Measurements from ENCODE around the gene ZNF587.
"Not testable (repeated sequence)": the region's sequence is repeated elsewhere in the genome, so short reads cannot be mapped to it uniquely, and the experiment has no call there.

Gene ZNF587

GRCh38 chr19:57849666-57850473 lies at the start of gene ZNF587:
TSS of gene ZNF587 (plus strand) at chr19:57849859. CDS start at chr19:57850039, 180 bp downstream.
- Mint-ChIP-seq H3K36me3 (peaks cover 28% of the 10 kb centered on the region), H3K27ac (peak within 1 kb of the TSS; percentile 97), H3K4me3 (peak within 1 kb of the TSS; percentile 97), H3K4me1 (peaks cover 28% of the 10 kb centered on the region)
- H3K9me3 Mint-ChIP-seq, H3K27me3 Mint-ChIP-seq: not testable (repeated sequence)
- peak; percentile 99 for ATAC-seq

- ATAC-seq: no peak
- H3K36me3 Mint-ChIP-seq: peaks cover 30% of the 10 kb centered on the region
- H3K4me3 Mint-ChIP-seq: no peak overlapping the region
- H3K27ac Mint-ChIP-seq: no peak overlapping the region
- no peaks in the 10 kb centered on the region for H3K27me3 Mint-ChIP-seq
- H3K9me3 Mint-ChIP-seq: no peaks in the 10 kb centered on the region
- peaks cover 44% of the 10 kb centered on the region for H3K4me1 Mint-ChIP-seq
Measured at GRCh38 chr19:57800696-57801095, 49.0 kb upstream of the ZNF587 start.

GRCh38 chr19:57802269-57802668 lies 47.4 kb upstream of the ZNF587 start:
- Mint-ChIP-seq H3K9me3 (no peaks in the 10 kb centered on the region), H3K36me3 (peaks cover 25% of the 10 kb centered on the region), H3K27ac (peak overlapping the region; percentile 89), H3K4me3 (peak overlapping the region; percentile 38), H3K27me3 (no peaks in the 10 kb centered on the region), H3K4me1 (peaks cover 44% of the 10 kb centered on the region)
- peak; percentile 85 for ATAC-seq

GRCh38 chr19:57803265-57803593 lies 46.4 kb upstream of the ZNF587 start:
- no peaks in the 10 kb centered on the region for H3K9me3 Mint-ChIP-seq
- H3K4me1 Mint-ChIP-seq: peaks cover 44% of the 10 kb centered on the region
- no peaks in the 10 kb centered on the region for H3K27me3 Mint-ChIP-seq
- H3K4me3 Mint-ChIP-seq: peak overlapping the region; percentile 69
- ATAC-seq: no peak
- H3K27ac Mint-ChIP-seq: peak overlapping the region; percentile 76
- peaks cover 30% of the 10 kb centered on the region for H3K36me3 Mint-ChIP-seq

GRCh38 chr19:57803594-57804325 lies 45.9 kb upstream of the ZNF587 start:
- Mint-ChIP-seq H3K27me3 (no peaks in the 10 kb centered on the region), H3K36me3 (peaks cover 35% of the 10 kb centered on the region), H3K4me3 (peak overlapping the region; percentile 69), H3K9me3 (no peaks in the 10 kb centered on the region), H3K27ac (peak overlapping the region; percentile 76), H3K4me1 (peaks cover 42% of the 10 kb centered on the region)
- no peak for ATAC-seq

GRCh38 chr19:57807541-57807940 lies 42.1 kb upstream of the ZNF587 start:
- Mint-ChIP-seq H3K9me3 (no peaks in the 10 kb centered on the region), H3K27me3 (no peaks in the 10 kb centered on the region), H3K27ac (no peak overlapping the region)

GRCh38 chr19:57810410-57811295 lies 39.0 kb upstream of the ZNF587 start:
- not testable (repeated sequence) for H3K27me3 Mint-ChIP-seq, ATAC-seq, H3K9me3 Mint-ChIP-seq, H3K4me3 Mint-ChIP-seq, H3K27ac Mint-ChIP-seq
- H3K36me3 Mint-ChIP-seq: peaks cover 51% of the 10 kb centered on the region
- H3K4me1 Mint-ChIP-seq: peaks cover 50% of the 10 kb centered on the region

More at GRCh38 chr19:57807541-57807940, 42.1 kb upstream of the ZNF587 start:
- no peak overlapping the region for H3K4me3 Mint-ChIP-seq
- no peak for ATAC-seq
- H3K36me3 Mint-ChIP-seq: peaks cover 51% of the 10 kb centered on the region
- H3K4me1 Mint-ChIP-seq: peaks cover 43% of the 10 kb centered on the region

GRCh38 chr19:57812226-57812625 lies 37.4 kb upstream of the ZNF587 start:
- peaks cover 43% of the 10 kb centered on the region for H3K36me3 Mint-ChIP-seq
- no peak for ATAC-seq
- H3K4me1 Mint-ChIP-seq: peaks cover 50% of the 10 kb centered on the region
- H3K9me3 Mint-ChIP-seq: no peaks in the 10 kb centered on the region
- H3K27ac Mint-ChIP-seq: peak overlapping the region; percentile 44
- no peaks in the 10 kb centered on the region for H3K27me3 Mint-ChIP-seq
- H3K4me3 Mint-ChIP-seq: no peak overlapping the region

- ATAC-seq, H3K27me3 Mint-ChIP-seq, H3K27ac Mint-ChIP-seq, H3K9me3 Mint-ChIP-seq: not testable (repeated sequence)
- peaks cover 50% of the 10 kb centered on the region for H3K4me1 Mint-ChIP-seq
- H3K4me3 Mint-ChIP-seq: peak overlapping the region; percentile 98
- H3K36me3 Mint-ChIP-seq: peaks cover 38% of the 10 kb centered on the region
Measured at GRCh38 chr19:57812975-57813820, 36.5 kb upstream of the ZNF587 start.

GRCh38 chr19:57813919-57814504 lies 35.6 kb upstream of the ZNF587 start:
- H3K27ac Mint-ChIP-seq: peak overlapping the region; percentile 96
- no peak for ATAC-seq
- peak overlapping the region; percentile 98 for H3K4me3 Mint-ChIP-seq
- H3K27me3 Mint-ChIP-seq: no peaks in the 10 kb centered on the region
- peaks cover 50% of the 10 kb centered on the region for H3K4me1 Mint-ChIP-seq
- peaks cover 33% of the 10 kb centered on the region for H3K36me3 Mint-ChIP-seq
- no peaks in the 10 kb centered on the region for H3K9me3 Mint-ChIP-seq

GRCh38 chr19:57814505-57815246 lies 35.0 kb upstream of the ZNF587 start, which contains the start of gene ZNF552:
TSS of gene ZNF552 (minus strand) at chr19:57814913. CDS start at chr19:57814743, 170 bp downstream.
- H3K4me3 Mint-ChIP-seq: peak within 1 kb of the TSS; percentile 98
- ATAC-seq: peak; percentile 94
- peak within 1 kb of the TSS; percentile 96 for H3K27ac Mint-ChIP-seq
- peaks cover 26% of the 10 kb centered on the region for H3K36me3 Mint-ChIP-seq
- H3K27me3 Mint-ChIP-seq: no peaks in the 10 kb centered on the region
- no peaks in the 10 kb centered on the region for H3K9me3 Mint-ChIP-seq
- peaks cover 44% of the 10 kb centered on the region for H3K4me1 Mint-ChIP-seq

- H3K36me3 Mint-ChIP-seq: peaks cover 18% of the 10 kb centered on the region
- H3K27me3 Mint-ChIP-seq: no peaks in the 10 kb centered on the region
- H3K4me3 Mint-ChIP-seq: peak overlapping the region; percentile 98
- no peak for ATAC-seq
- H3K4me1 Mint-ChIP-seq: peaks cover 46% of the 10 kb centered on the region
- peak overlapping the region; percentile 96 for H3K27ac Mint-ChIP-seq
- no peaks in the 10 kb centered on the region for H3K9me3 Mint-ChIP-seq
Measured at GRCh38 chr19:57815247-57816075, 34.2 kb upstream of the ZNF587 start.

- ATAC-seq: no peak
- Mint-ChIP-seq H3K27me3 (no peaks in the 10 kb centered on the region), H3K27ac (no peak overlapping the region), H3K9me3 (no peaks in the 10 kb centered on the region), H3K4me1 (peaks cover 56% of the 10 kb centered on the region), H3K36me3 (peaks cover 14% of the 10 kb centered on the region), H3K4me3 (no peak overlapping the region)
Measured at GRCh38 chr19:57816652-57817051, 33.0 kb upstream of the ZNF587 start.
